ENCODE measurements around the gene MED10. TPM values are rescaled to one million over a fixed set of nuclear protein-coding genes. Genes with fewer than 3 reads are reported as not detected.

MED10 gene
- total RNA-seq, 2 experiments from 2014 or later = 97.2 to 98.0 TPM

GRCh38 chr5:6389946-6390530 is 11.7 kb upstream of the MED10 start:
- no peak for TF ChIP-seq CTCF (IDR thresholded peaks at IDR 0.05)
- no peaks in the 10 kb centered on the region for H3K36me3 Mint-ChIP-seq (ENCODE audit: low read depth)
- peaks cover 59% of the 10 kb centered on the region for H3K27me3 Mint-ChIP-seq
- H3K27ac Mint-ChIP-seq = no peak overlapping the region
- CTCF ChIA-PET = interaction anchor here (0.7 to 0.9 kb wide), 3 partner anchors 11 to 97 kb away, joined by 3 read pairs; no protein-coding TSS in a partner anchor
- POLR2A ChIA-PET = no interaction called here
- Histone ChIP-seq H3K27ac (ENCODE audit: low read depth in 1 of 2, low read length in 2 of 2) (no peak overlapping the region), H3K27me3 (ENCODE audit: control insufficient read depth in 1 of 2, insufficient read depth in 2 of 2, low read length in 2 of 2) (peaks cover 3 to 9% of the 10 kb centered on the region in 2 experiments), H3K36me3 (ENCODE audit: insufficient read depth, low read length) (no peaks in the 10 kb centered on the region), H3K4me1 (ENCODE audit: insufficient read depth, low read length) (no peaks in the 10 kb centered on the region), H3K4me3 (ENCODE audit: low read length) (no peak overlapping the region), H3K9me3 (ENCODE audit: control insufficient read depth in 1 of 2, insufficient read depth in 1 of 2, low read length in 2 of 2) (no peaks in the 10 kb centered on the region)
- H3K4me3 Mint-ChIP-seq = no peak overlapping the region
- H3K4me1 Mint-ChIP-seq (ENCODE audit: low read depth) = no peaks in the 10 kb centered on the region
- ATAC-seq (ENCODE audit: poor library complexity) (no peak), DNase-seq (no peak)
- intact Hi-C loops (cut with DNase I, micrococcal nuclease) = no loop called here
- H3K9me3 Mint-ChIP-seq = no peaks in the 10 kb centered on the region

GRCh38 chr5:6389397-6389796 is 11.1 kb upstream of the MED10 start:
- no peaks in the 10 kb centered on the region for H3K4me1 Mint-ChIP-seq (ENCODE audit: low read depth)
- CTCF ChIA-PET = interaction anchor here (0.7 to 0.9 kb wide), 3 partner anchors 10 to 97 kb away, joined by 3 read pairs; no protein-coding TSS in a partner anchor
- TF ChIP-seq CTCF (IDR thresholded peaks at IDR 0.05) = no peak

GRCh38 chr5:6387970-6388369 is 9.6 kb upstream of the MED10 start:
- peaks cover 55% of the 10 kb centered on the region for H3K27me3 Mint-ChIP-seq
- no peak for ATAC-seq (ENCODE audit: poor library complexity)
- no peaks in the 10 kb centered on the region for H3K9me3 Mint-ChIP-seq
- Histone ChIP-seq H3K27me3 (ENCODE audit: control insufficient read depth in 1 of 2, insufficient read depth in 2 of 2, low read length in 2 of 2) (peaks cover 0 to 5% of the 10 kb centered on the region in 2 experiments), H3K4me3 (ENCODE audit: low read length) (no peak overlapping the region), H3K4me1 (ENCODE audit: insufficient read depth, low read length) (no peaks in the 10 kb centered on the region), H3K27ac (ENCODE audit: low read depth in 1 of 2, low read length in 2 of 2) (no peak overlapping the region), H3K36me3 (ENCODE audit: insufficient read depth, low read length) (no peaks in the 10 kb centered on the region), H3K9me3 (ENCODE audit: control insufficient read depth in 1 of 2, insufficient read depth in 1 of 2, low read length in 2 of 2) (no peaks in the 10 kb centered on the region)
- ChIA-PET POLR2A (no interaction called here), CTCF (no interaction called here)
- H3K36me3 Mint-ChIP-seq (ENCODE audit: low read depth) = no peaks in the 10 kb centered on the region
- no peak for TF ChIP-seq CTCF (IDR thresholded peaks at IDR 0.05)
- no peaks in the 10 kb centered on the region for H3K4me1 Mint-ChIP-seq (ENCODE audit: low read depth)
- no peak overlapping the region for H3K4me3 Mint-ChIP-seq
- intact Hi-C loops (cut with DNase I, micrococcal nuclease) = no loop called here
- H3K27ac Mint-ChIP-seq = no peak overlapping the region
- DNase-seq = no peak

More at GRCh38 chr5:6389397-6389796, 11.1 kb upstream of the MED10 start:
- Histone ChIP-seq H3K27ac (ENCODE audit: low read depth in 1 of 2, low read length in 2 of 2) (no peak overlapping the region), H3K4me3 (ENCODE audit: low read length) (no peak overlapping the region), H3K9me3 (ENCODE audit: control insufficient read depth in 1 of 2, insufficient read depth in 1 of 2, low read length in 2 of 2) (no peaks in the 10 kb centered on the region), H3K36me3 (ENCODE audit: insufficient read depth, low read length) (no peaks in the 10 kb centered on the region), H3K27me3 (ENCODE audit: control insufficient read depth in 1 of 2, insufficient read depth in 2 of 2, low read length in 2 of 2) (peaks cover 3 to 5% of the 10 kb centered on the region in 2 experiments), H3K4me1 (ENCODE audit: insufficient read depth, low read length) (no peaks in the 10 kb centered on the region)
- no peak overlapping the region for H3K4me3 Mint-ChIP-seq
- intact Hi-C loops (cut with DNase I, micrococcal nuclease) = no loop called here
- no peak for ATAC-seq (ENCODE audit: poor library complexity)
- no peak for DNase-seq
- no peak overlapping the region for H3K27ac Mint-ChIP-seq
- H3K27me3 Mint-ChIP-seq = peaks cover 62% of the 10 kb centered on the region
- H3K9me3 Mint-ChIP-seq = no peaks in the 10 kb centered on the region
- H3K36me3 Mint-ChIP-seq (ENCODE audit: low read depth) = no peaks in the 10 kb centered on the region
- POLR2A ChIA-PET = no interaction called here

All from CD4-positive, alpha-beta T cell (primary cell).